Smooth muscle cell (in vitro differentiated cells): Measurements from ENCODE around the gene VAV2. TPM values are rescaled to one million over a fixed set of nuclear protein-coding genes. Genes with fewer than 3 reads are reported as not detected.

Experiments used
- DNase-seq: peaks from one replicate; lab custom pipeline; 2025; ENCODE audit not compliant: unreplicated experiment; lab: John Stamatoyannopoulos, UW
- H2AFZ ChIP-seq: fragments of 200-600 bp; sonication (generic); 2 replicates; pipeline ENCODE4 v1.6.0; 2016; ENCODE audit warnings: antibody characterized with exemption, low read depth, mild to moderate bottlenecking
- H3F3A ChIP-seq: fragments of 200-600 bp; sonication (generic); 2 replicates; pipeline ENCODE4 v1.6.0; 2017; ENCODE audit warnings: antibody characterized with exemption, low read depth
- H3K27ac ChIP-seq: fragments of 200-600 bp; sonication (generic); 2 replicates; pipeline ENCODE4 v1.5.1; 2016; ENCODE audit warnings: low read depth, mild to moderate bottlenecking
- H3K27me3 ChIP-seq: fragments of 200-600 bp; sonication (generic); 2 replicates; pipeline ENCODE4 v1.6.1; 2016; ENCODE audit warnings: low read depth, mild to moderate bottlenecking
- H3K36me3 ChIP-seq: fragments of 200-600 bp; sonication (generic); 2 replicates; pipeline ENCODE4 v1.5.1; 2016; ENCODE audit warnings: low read depth
- H3K4me1 ChIP-seq: fragments of 200-600 bp; sonication (generic); 2 replicates; pipeline ENCODE4 v1.5.1; 2016; ENCODE audit warnings: low read depth
- H3K4me2 ChIP-seq: fragments of 200-600 bp; sonication (generic); 2 replicates; pipeline ENCODE4 v1.6.0; 2016; ENCODE audit warnings: mild to moderate bottlenecking
- H3K4me3 ChIP-seq: fragments of 200-600 bp; sonication (generic); 2 replicates; pipeline ENCODE4 v1.5.1; 2016; ENCODE audit warnings: mild to moderate bottlenecking
- H3K79me2 ChIP-seq: fragments of 200-600 bp; sonication (generic); 2 replicates; pipeline ENCODE4 v1.6.0; 2016; ENCODE audit warnings: low read depth, mild to moderate bottlenecking
- H3K9ac ChIP-seq: fragments of 200-600 bp; sonication (generic); 2 replicates; pipeline ENCODE4 v1.6.0; 2016; ENCODE audit warnings: low read depth
- H3K9me3 ChIP-seq: fragments of 200-600 bp; sonication (generic); replicated peaks from 2 replicates; pipeline ENCODE4 v1.5.1; 2016; ENCODE audit warnings: low read depth
- H4K20me1 ChIP-seq: fragments of 200-600 bp; sonication (generic); 2 replicates; pipeline ENCODE4 v1.6.0; 2016; ENCODE audit warnings: low read depth
- CTCF ChIP-seq: fragments of 200-600 bp; sonication (generic); IDR thresholded peaks from 2 replicates; pipeline ENCODE4 v1.5.1; 2017; ENCODE audit warnings: borderline replicate concordance, mild to moderate bottlenecking, antibody characterized with exemption; ENCODE audit not compliant: insufficient read depth, poor library complexity, severe bottlenecking
- WGBS: methylation state at CpG from one replicate; pipeline ENCODE4 v1.1.7; 2016; ENCODE audit warnings: low lambda C conversion rate; 5-methylcytosine and 5-hydroxymethylcytosine counted together
- polyA plus RNA-seq: library from polyadenylated mRNA; unstranded; fragments of >200 nt; fragmentation: Nextera tagmentation; extraction: Ambion mirVana; gene quantifications from 2 replicates; pipeline ENCODE4 v1.2.1, GENCODE V29; 2016
- total RNA-seq: library from RNA; depleted of rRNA; stranded (reverse); fragments of >200 nt; gene quantifications from 2 replicates; pipeline ENCODE4 v1.2.3, GENCODE V29; 2014

The VAV2 gene
- total and polyA plus RNA-seq, 2 experiments from 2014 or later = 26.2 to 35.3 TPM

GRCh38 chr9:133986061-133986460 is 6.1 kb downstream of the VAV2 start:
- TF ChIP-seq CTCF = no peak
- Histone ChIP-seq H3K9ac (no peak overlapping the region), H3K27me3 (no peaks in the 10 kb centered on the region), H2AFZ (no peak overlapping the region), H3K4me1 (peaks cover 11% of the 10 kb centered on the region), H3K9me3 (no peaks in the 10 kb centered on the region), H3K79me2 (peaks cover 100% of the 10 kb centered on the region), H4K20me1 (peaks cover 100% of the 10 kb centered on the region), H3F3A (no peaks in the 10 kb centered on the region), H3K27ac (no peak overlapping the region), H3K4me2 (no peak overlapping the region), H3K36me3 (no peaks in the 10 kb centered on the region), H3K4me3 (no peak overlapping the region)
- DNase-seq = no peak
- WGBS = 83% methylated on average over 6 of the region's 6 CpGs

DNA sequence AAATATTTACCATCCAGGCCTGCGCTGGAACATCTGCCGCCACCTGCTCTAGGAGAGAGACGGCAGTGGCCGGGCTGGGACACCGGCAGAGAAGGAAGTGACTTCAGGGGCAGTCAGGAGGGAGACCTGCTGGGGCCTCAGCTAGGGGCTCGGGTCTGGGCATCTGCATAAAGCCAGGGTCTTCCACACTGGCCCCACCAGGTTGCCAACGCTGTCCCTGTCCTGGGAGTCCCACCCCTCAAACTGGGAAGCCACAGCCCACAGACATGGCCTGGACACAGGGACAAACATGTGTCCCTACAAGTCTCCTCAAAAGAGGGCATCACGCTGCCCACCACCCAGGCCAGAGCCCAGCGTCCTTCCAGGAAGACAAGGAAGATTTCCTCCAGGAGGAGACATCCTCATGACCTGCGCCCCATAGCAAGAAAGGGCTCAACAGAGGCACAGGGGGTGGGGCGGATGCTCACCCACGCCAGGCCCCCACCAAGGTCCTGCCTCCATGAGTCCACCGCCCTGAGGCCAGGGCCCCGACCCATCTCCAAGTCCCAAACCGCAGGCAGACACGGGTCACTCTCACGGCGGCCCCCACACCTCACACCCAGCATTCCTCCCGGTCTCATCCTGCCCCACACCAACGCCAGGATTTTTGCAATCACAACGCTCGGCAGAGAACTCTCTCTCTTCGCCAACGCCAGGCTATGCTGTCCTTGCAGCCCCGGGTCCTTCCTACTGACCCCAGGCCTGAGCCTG is 9.0 kb downstream of the VAV2 start:
- H3K79me2 ChIP-seq = peaks cover 100% of the 10 kb centered on the region
- peaks cover 16% of the 10 kb centered on the region for H3K4me1 ChIP-seq
- 91% methylated on average over 24 of the region's 25 CpGs for WGBS
- no peak for TF ChIP-seq CTCF
- H4K20me1 ChIP-seq = peaks cover 100% of the 10 kb centered on the region
- H2AFZ ChIP-seq = no peak overlapping the region
- H3K4me2 ChIP-seq = no peak overlapping the region
- no peaks in the 10 kb centered on the region for H3K27me3 ChIP-seq
- H3K4me3 ChIP-seq = no peak overlapping the region
- H3F3A ChIP-seq = no peaks in the 10 kb centered on the region
- no peak overlapping the region for H3K27ac ChIP-seq
- H3K36me3 ChIP-seq = no peaks in the 10 kb centered on the region
- H3K9ac ChIP-seq = no peak overlapping the region
- no peaks in the 10 kb centered on the region for H3K9me3 ChIP-seq
- DNase-seq = no peak

DNA sequence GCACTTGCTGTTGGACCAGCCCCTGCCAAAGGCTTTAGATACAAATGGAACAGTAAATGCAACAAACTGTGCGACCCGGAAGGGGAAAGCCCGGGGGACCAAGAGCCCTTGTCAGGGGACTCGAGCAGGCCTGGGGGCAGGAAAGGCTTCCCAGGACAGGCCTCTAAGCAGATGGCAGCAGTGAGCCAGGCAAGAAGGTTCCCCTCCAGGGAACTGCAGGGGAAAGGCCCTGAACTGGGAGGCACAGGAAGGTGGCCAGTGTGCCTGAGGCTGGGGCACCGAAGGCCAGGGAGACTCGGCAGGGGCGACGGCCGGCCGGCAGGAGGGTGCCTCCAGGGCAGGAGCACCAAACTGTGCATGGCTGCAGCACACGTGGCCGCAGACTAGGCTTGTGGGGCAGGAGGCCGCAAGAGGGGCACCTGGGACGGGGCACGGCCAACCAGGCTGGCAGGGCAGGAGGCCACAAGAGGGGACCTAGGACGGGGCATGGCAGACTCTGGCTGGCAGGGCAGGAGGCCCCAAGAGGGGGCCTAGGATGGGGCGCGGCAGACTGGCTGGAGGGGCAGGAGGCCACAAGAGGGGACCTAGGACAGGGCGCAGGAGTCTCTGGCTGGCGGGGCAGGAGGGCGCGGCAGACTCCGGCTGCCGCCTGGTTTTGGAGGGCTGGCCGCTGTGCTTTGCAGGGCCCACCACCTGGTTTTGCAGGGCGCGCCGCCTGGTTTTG is 10.0 kb downstream of the VAV2 start:
- Histone ChIP-seq H3K9ac (no peak overlapping the region), H4K20me1 (peaks cover 100% of the 10 kb centered on the region), H3K4me2 (no peak overlapping the region), H3K9me3 (no peaks in the 10 kb centered on the region), H3F3A (no peaks in the 10 kb centered on the region), H3K27me3 (no peaks in the 10 kb centered on the region), H3K4me1 (peaks cover 16% of the 10 kb centered on the region), H3K79me2 (peaks cover 100% of the 10 kb centered on the region), H3K4me3 (no peak overlapping the region), H3K36me3 (no peaks in the 10 kb centered on the region), H3K27ac (no peak overlapping the region), H2AFZ (no peak overlapping the region)
- DNase-seq = no peak
- WGBS = 94% methylated on average over 28 of the region's 28 CpGs
- TF ChIP-seq CTCF = no peak
